ENCODE results near the gene BLM.
"Not testable (repeated sequence)": the region's sequence is repeated elsewhere in the genome, so short reads cannot be mapped to it uniquely, and the experiment has no call there.

The BLM gene

DNA sequence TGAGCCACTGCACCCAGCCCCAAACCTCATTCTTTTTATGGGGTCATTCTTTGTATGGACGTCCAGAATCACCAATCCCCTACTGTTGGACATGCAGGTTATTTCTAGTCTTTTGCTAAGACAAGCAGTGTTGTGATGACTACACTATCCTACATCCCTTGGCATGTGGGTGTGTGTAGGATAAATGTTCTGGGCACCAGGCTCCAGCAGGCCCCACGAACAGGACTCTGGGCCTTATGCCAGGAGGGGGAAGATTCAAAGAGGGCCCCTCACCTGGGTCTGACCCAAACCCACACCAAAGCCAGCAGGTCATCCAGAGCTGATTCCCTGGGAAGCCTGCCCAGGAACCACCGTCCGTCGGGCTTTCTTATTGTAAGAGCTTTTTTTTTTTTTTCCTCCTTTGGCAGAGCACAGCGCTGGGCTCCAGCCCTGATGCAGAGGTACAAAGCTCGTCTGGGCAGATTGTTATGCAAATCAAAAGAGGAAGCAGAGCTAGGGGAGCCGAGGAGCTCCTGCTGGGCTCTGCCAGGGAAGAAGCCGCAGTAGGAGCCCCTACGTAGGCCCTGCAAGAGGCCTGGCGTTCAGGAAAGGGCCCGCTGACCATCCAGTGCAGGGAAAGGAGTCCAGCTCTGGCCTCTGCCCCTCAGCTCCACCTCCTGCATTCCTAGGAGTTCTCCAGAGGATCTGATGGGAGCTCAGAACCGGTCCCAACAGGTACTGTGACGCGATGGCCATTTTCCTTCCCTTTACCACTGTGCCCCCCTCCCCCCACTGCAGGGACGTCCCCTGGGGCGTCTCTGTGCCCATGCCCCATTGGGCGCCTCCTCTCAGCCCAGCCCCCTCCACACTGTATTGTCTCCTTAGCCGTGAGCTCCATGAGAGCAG lies 122.3 kb downstream of the BLM start:
- H3K4me3 ChIP-seq (ENCODE audit: low read depth, low read length): peak overlapping the region; percentile 69
- TF ChIP-seq CTCF (IDR thresholded peaks at IDR 0.05; ENCODE audit: borderline replicate concordance, insufficient read depth, low read depth, low read length): no peak

- TF ChIP-seq CTCF (IDR thresholded peaks at IDR 0.05; ENCODE audit: borderline replicate concordance, insufficient read depth, low read depth, low read length): no peak
- H3K4me3 ChIP-seq (ENCODE audit: low read depth, low read length): peak overlapping the region; percentile 69
Measured at GRCh38 chr15:90840157-90840855, 123.2 kb downstream of the BLM start.

GRCh38 chr15:90840954-90841353 lies 123.8 kb downstream of the BLM start:
- TF ChIP-seq CTCF (IDR thresholded peaks at IDR 0.05; ENCODE audit: borderline replicate concordance, insufficient read depth, low read depth, low read length): no peak
- no peak overlapping the region for H3K4me3 ChIP-seq (ENCODE audit: low read depth, low read length)

DNA sequence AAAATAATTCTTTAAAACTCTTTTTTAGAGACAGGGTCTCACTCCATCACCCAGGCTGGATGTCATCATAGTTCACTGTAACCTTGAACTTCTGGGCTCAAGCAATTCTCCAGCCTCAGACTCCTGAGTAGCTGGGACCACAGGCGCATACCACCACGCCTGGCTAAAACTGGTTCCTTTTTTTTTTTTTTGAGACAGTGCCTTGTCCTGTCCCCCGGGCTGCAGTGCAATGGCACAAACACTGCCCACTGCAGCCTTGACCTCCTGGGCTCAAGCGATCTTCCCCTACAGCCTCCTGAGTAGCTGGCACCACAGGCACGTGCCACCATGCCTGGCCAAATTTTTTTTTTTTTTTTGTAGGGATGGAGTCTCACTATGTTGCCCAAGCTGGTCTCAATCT lies 127.5 kb downstream of the BLM start:
- no peak for TF ChIP-seq CTCF (IDR thresholded peaks at IDR 0.05; ENCODE audit: borderline replicate concordance, insufficient read depth, low read depth, low read length)

DNA sequence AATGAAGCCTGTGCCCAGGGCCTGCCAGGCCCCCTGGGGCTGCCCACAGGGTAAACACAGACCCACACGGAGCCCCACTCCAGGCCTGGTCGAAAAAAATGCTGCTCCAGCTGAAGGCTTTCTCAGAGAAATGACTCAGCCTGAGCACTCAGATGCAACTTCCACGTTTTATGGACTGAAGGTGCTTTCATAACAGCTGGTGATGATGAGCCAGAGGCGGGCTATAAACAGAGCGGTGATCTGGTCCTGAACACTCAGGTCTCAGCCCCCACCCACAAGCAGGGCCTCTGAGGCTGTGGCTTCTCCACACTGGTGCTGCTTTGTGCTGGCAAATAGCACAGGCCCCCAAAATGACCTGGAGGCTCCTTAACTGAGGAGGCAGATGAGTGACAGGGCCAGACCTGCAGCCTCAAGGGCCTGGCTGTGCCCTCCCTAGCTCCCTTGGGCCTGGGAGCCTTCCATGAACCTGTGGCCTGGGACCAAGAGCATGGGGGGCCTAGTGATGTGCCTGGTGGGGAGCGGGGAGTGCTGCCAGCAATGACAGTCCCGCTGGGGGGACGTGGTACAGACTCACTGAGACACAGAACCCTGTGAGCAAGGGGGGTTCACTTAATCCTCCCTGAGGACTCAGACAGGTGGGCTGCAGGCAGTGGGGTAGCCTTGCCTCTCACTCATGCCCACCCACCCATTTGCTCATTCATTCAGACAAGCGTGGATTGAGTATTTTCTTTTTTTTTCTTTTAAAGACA lies 128.2 kb downstream of the BLM start:
- H3K4me3 ChIP-seq (ENCODE audit: low read depth, low read length): no peak overlapping the region
- TF ChIP-seq CTCF (IDR thresholded peaks at IDR 0.05; ENCODE audit: borderline replicate concordance, insufficient read depth, low read depth, low read length): no peak

More for the DNA sequence above, 127.5 kb downstream of the BLM start:
- no peak overlapping the region for H3K4me3 ChIP-seq (ENCODE audit: low read depth, low read length)

DNA sequence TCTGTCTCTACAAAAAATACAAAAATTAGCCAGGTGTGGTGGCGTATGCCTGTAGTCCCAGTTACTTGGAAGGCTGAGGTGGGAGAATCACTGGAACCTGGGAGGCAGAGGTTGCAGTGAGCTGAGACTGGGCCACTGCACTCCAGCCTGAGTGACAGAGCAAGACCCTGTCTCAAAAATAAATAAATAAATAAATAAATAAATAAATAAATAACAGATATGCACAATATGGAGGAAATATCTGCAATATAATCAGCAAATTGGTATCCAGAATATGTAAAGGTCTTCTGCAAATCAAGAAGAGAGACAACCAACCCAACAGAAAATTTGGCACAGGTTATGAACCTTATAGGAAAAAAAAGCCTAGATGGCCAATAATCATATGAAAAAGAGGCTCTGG lies 132.3 kb downstream of the BLM start:
- not testable (repeated sequence) for H3K4me3 ChIP-seq (ENCODE audit: low read depth, low read length)

GRCh38 chr15:90851114-90851513 lies 134.0 kb downstream of the BLM start:
- no peak overlapping the region for H3K4me3 ChIP-seq (ENCODE audit: low read depth, low read length)
- TF ChIP-seq CTCF (IDR thresholded peaks at IDR 0.05; ENCODE audit: borderline replicate concordance, insufficient read depth, low read depth, low read length): no peak

All from GM12875 (cell line).